G401.6 (cell line): ENCODE measurements around the gene ZFP90.

Experiments
- FAIRE-seq: peaks from 2 replicates; lab custom pipeline; 2012; peaks lifted over from hg19 to GRCh38; lab: Jason Lieb, UNC

ZFP90 gene

GRCh38 chr16:68590201-68590994 is 51.3 kb downstream of the ZFP90 start:
- FAIRE-seq: no peak

GRCh38 chr16:68592466-68593337 is 53.6 kb downstream of the ZFP90 start:
- FAIRE-seq: no peak

DNA sequence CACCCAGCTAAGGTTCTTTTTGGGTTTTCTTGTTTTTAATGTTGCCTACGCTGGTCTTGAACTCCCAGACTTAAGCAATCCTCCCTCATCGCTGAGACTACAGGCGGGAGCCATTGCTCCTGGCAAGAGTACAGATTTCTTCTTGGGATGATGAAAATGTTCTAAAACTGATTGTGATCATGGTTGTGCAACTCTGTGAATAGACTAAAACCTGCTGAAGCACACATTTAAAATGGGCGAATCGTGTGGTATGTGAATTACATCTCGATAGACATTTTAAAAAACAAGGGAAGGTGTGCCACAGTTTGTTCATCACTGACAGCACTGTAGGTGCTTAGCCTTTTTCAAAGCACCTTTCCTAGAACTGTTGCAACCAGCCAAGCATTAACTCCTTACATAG is 57.2 kb downstream of the ZFP90 start:
- no peak for FAIRE-seq

GRCh38 chr16:68599586-68599985 is 60.5 kb downstream of the ZFP90 start:
- no peak for FAIRE-seq

GRCh38 chr16:68605746-68606145 is 66.7 kb downstream of the ZFP90 start:
- FAIRE-seq: no peak

DNA sequence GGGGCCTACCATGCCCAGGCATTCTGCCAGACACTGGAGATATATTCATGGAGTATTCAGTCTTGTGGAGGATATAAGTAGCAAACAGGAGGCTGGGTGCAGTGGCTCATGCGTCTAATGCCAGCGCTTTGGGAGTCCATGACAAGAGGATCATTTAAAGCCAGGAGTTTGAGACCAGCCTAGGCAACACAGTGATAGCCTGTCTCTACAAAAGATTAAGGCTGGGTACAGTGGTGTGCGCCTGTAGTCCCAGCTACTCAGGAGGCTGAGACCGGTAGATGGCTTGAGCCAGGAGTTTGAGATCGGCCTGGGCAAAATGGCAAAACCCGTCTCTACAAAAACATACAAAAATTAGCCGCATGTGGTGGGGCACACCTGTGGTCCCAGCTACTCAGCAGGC is 68.4 kb downstream of the ZFP90 start:
- no peak for FAIRE-seq

DNA sequence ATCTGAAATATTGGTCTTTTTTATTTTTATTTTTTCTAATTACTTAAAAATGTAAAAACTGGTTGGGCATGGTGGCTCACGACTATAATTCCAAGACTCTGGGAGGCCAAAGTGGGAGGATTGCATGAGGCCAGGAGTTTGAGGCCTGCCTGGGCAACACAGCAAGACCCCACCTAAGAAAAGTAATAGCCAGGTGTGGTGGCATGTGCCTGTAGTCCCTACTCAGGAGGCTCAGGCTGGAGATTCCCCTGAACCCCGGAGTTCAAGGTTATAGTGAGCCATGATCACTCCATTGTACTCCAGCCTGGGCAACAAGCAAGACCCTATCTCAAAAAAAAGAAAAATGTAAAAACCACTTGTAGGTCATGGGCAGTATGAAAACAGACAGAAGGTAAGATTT is 69.2 kb downstream of the ZFP90 start:
- FAIRE-seq: no peak

GRCh38 chr16:68612996-68613395 is 73.9 kb downstream of the ZFP90 start:
- FAIRE-seq: no peak

DNA sequence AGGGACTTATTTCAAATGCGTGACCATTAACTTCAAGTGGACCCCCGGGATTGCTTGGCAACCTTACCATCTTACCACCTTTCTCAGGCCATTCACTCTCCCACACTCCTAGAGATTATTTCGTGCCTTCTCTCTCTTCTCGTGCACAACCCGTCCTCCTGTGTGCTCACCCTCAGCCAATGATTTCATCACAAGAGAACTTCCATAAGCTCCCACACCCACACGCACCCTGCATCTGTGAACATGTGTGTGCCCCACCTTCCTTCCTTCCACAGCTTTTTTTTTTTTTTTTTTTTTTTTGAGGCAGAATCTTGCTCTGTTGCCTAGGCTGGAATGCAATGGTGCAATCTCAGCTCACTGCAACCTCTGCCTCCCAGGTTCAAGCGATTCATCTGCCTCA is 78.6 kb downstream of the ZFP90 start:
- no peak for FAIRE-seq
